Keratinocyte (primary cell): ENCODE results near the gene DDX52. TPM values are rescaled to one million over a fixed set of nuclear protein-coding genes. Genes with fewer than 3 reads are reported as not detected.
"Not testable (repeated sequence)": the region's sequence is repeated elsewhere in the genome, so short reads cannot be mapped to it uniquely, and the experiment has no call there.

Experiments
- DNase-seq: peaks from one replicate; pipeline ENCODE4 v3.0.0-alpha.2; 2011; ENCODE audit warnings: low read depth, missing footprints, low spot score
- FAIRE-seq: peaks from 2 replicates; lab custom pipeline; 2011; peaks lifted over from hg19 to GRCh38; lab: Jason Lieb, UNC
- H2AFZ ChIP-seq: 2 replicates; pipeline ENCODE4 v1.6.0; 2012; ENCODE audit warnings: low read length, control low read depth, inconsistent platforms; ENCODE audit not compliant: control insufficient read depth
- H3K27ac ChIP-seq: 2 replicates; pipeline ENCODE4 v1.5.1; 2011; ENCODE audit warnings: low read length; ENCODE audit not compliant: control insufficient read depth, insufficient read depth
- H3K27me3 ChIP-seq: 3 replicates; pipeline ENCODE4 v1.6.0; 2011; ENCODE audit warnings: low read length; ENCODE audit not compliant: control insufficient read depth, insufficient read depth; ENCODE audit errors: extremely low read depth
- H3K36me3 ChIP-seq, 2 experiments: 2 replicates in 1 of 2; 3 replicates in 1 of 2; pipeline ENCODE4 v1.5.1; 2011; ENCODE audit warnings: low read length in 2 of 2, mild to moderate bottlenecking in 1 of 2; ENCODE audit not compliant: control insufficient read depth in 2 of 2, insufficient read depth in 2 of 2; ENCODE audit errors: extremely low read depth in 1 of 2
- H3K4me1 ChIP-seq: 3 replicates; pipeline ENCODE4 v1.5.1; 2011; ENCODE audit warnings: low read length; ENCODE audit not compliant: control insufficient read depth, insufficient read depth; ENCODE audit errors: extremely low read depth
- H3K4me2 ChIP-seq: 3 replicates; pipeline ENCODE4 v1.6.0; 2011; ENCODE audit warnings: low read depth, low read length; ENCODE audit not compliant: control insufficient read depth, insufficient read depth; ENCODE audit errors: extremely low read depth
- H3K4me3 ChIP-seq, 3 experiments: fragments of 200-600 bp in 1 of 3; sonication (generic) in 1 of 3; 2 replicates in 2 of 3; 3 replicates in 1 of 3; pipeline ENCODE4 v1.5.1; 2011 to 2016; ENCODE audit warnings: low read length in 3 of 3, mild to moderate bottlenecking in 3 of 3, control low read depth in 2 of 3, inconsistent platforms in 1 of 3, low read depth in 1 of 3, mixed read lengths in 1 of 3, mixed run types in 1 of 3, moderate library complexity in 1 of 3; ENCODE audit not compliant: control insufficient read depth in 2 of 3, insufficient read depth in 2 of 3; ENCODE audit errors: extremely low read depth in 1 of 3
- H3K79me2 ChIP-seq: 2 replicates; pipeline ENCODE4 v1.6.0; 2012; ENCODE audit warnings: low read length; ENCODE audit not compliant: control insufficient read depth, insufficient read depth
- H3K9ac ChIP-seq: 3 replicates; pipeline ENCODE4 v1.6.0; 2011; ENCODE audit warnings: low read length; ENCODE audit not compliant: control insufficient read depth, insufficient read depth; ENCODE audit errors: extremely low read depth
- H3K9me1 ChIP-seq: 3 replicates; pipeline ENCODE4 v1.6.0; 2011; ENCODE audit warnings: low read length; ENCODE audit not compliant: control insufficient read depth, insufficient read depth; ENCODE audit errors: extremely low read depth
- H3K9me3 ChIP-seq: 2 replicates; pipeline ENCODE4 v1.5.1; 2012; ENCODE audit warnings: low read depth, low read length; ENCODE audit not compliant: control insufficient read depth
- H4K20me1 ChIP-seq: 3 replicates; pipeline ENCODE4 v1.6.0; 2011; ENCODE audit warnings: low read length; ENCODE audit not compliant: control insufficient read depth, insufficient read depth; ENCODE audit errors: extremely low read depth
- CTCF ChIP-seq, 3 experiments: IDR thresholded peaks in 1 of 3; conservative IDR thresholded peaks in 1 of 3; optimal IDR thresholded peaks in 1 of 3; 2 replicates in 2 of 3; 3 replicates in 1 of 3; pipeline versions ENCODE3 to v1.5.1; 2011; ENCODE audit warnings: low read length in 3 of 3, mild to moderate bottlenecking in 3 of 3, moderate library complexity in 2 of 3, control low read depth in 1 of 3, inconsistent platforms in 1 of 3; ENCODE audit not compliant: insufficient read depth in 2 of 3; ENCODE audit errors: extremely low read depth in 1 of 3
- EZH2 ChIP-seq: IDR thresholded peaks from one replicate; pipeline ENCODE4 v1.6.1; 2012; ENCODE audit warnings: inconsistent platforms, mild to moderate bottlenecking, low read length, moderate library complexity
- dilution Hi-C: fragments of 300-500 bp; cut with MboI; formaldehyde crosslinking; loops from one replicate; pipeline ENCODE4 v1.7.0; 2020; ENCODE audit warnings: low sequenced_read_pairs; ENCODE audit not compliant: extremely low pct_ligation_motif_present
- polyA plus RNA-seq, 5 experiments: library from polyadenylated mRNA; depleted of rRNA in 3 of 5; stranded (reverse) in 3 of 5; stranded (forward) in 1 of 5; unstranded in 1 of 5; fragments of >200 nt; gene quantifications; 1 replicate in 1 of 5; 2 replicates in 3 of 5; 3 replicates in 1 of 5; pipeline versions ENCODE4 v1.2.1 to v1.2.3, GENCODE V29; 2011 to 2012; ENCODE audit warnings: missing spikeins in 2 of 5, low read depth in 1 of 5, low replicate concordance in 1 of 5

Gene DDX52
- polyA plus RNA-seq, 1 donor (not counting 4 experiments of a cell fraction or from before 2014, with no cell fraction given) = 21.8 TPM

DNA sequence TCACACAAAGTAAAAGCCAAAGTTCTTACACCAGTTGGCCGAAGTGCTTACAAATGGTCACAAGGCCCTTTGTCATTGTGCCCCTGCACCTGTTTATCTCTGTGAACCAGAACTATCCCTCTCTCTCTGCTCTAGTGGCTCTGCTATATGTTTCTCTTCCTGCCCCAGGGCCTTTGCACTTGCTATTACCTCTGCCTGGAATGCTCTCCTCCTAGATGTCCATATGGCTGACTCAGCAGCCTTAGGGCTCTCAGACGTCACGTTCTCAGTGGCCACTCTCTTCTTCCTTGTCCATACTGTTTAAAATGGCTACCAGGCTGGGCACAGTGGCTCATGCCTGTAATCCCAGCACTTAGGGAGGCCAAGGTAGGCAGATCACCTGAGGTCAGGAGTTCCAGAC is 38.8 kb upstream of the DDX52 start:
- no peak for FAIRE-seq
- Histone ChIP-seq H3K79me2 (no peaks in the 10 kb centered on the region), H4K20me1 (no peaks in the 10 kb centered on the region), H3K36me3 (no peaks in the 10 kb centered on the region), H3K9me1 (no peaks in the 10 kb centered on the region), H3K27ac (no peak overlapping the region), H2AFZ (no peak overlapping the region), H3K9ac (no peak overlapping the region), H3K9me3 (no peaks in the 10 kb centered on the region), H3K4me1 (no peaks in the 10 kb centered on the region), H3K4me3 (no peak overlapping the region), H3K27me3 (peaks cover 19% of the 10 kb centered on the region), H3K4me2 (no peak overlapping the region)
- TF ChIP-seq CTCF (optimal IDR thresholded peaks at IDR 0.05 in 1 of 3, IDR thresholded peaks at IDR 0.05 in 1 of 3, conservative IDR thresholded peaks at IDR 0.05 in 1 of 3; ENCODE audit: extremely low read depth in 1 of 3, insufficient read depth in 2 of 3, low read length in 3 of 3) (no peak), EZH2 (no peak)
- no peak for DNase-seq
- dilution Hi-C loops = no loop called here

DNA sequence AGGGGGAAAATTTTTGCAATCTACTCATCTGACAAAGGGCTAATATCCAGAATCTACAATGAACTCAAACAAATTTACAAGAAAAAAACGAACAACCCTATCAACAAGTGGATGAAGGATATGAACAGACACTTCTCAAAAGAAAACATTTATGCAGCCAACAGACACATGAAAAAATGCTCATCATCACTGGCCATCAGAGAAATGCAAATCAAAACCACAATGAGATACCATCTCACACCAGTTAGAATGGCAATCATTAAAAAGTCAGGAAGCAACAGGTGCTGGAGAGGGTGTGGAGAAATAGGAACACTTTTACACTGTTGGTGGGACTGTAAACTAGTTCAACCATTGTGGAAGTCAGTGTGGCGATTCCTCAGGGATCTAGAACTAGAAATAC is 36.7 kb upstream of the DDX52 start:
- H3K9me1 ChIP-seq, H3K4me2 ChIP-seq, H3K79me2 ChIP-seq, H3K4me1 ChIP-seq, H3K27ac ChIP-seq, H3K4me3 ChIP-seq, H2AFZ ChIP-seq, dilution Hi-C loops, FAIRE-seq, DNase-seq, H3K9me3 ChIP-seq, H4K20me1 ChIP-seq, H3K9ac ChIP-seq, H3K36me3 ChIP-seq: not testable (repeated sequence)
- peaks cover 20% of the 10 kb centered on the region for H3K27me3 ChIP-seq

- Histone ChIP-seq H3K4me3 (no peak overlapping the region), H3K4me1 (no peaks in the 10 kb centered on the region), H4K20me1 (no peaks in the 10 kb centered on the region), H3K4me2 (no peak overlapping the region), H3K79me2 (no peaks in the 10 kb centered on the region), H3K9ac (no peak overlapping the region), H3K27ac (no peak overlapping the region), H3K9me1 (no peaks in the 10 kb centered on the region), H3K27me3 (peaks cover 15% of the 10 kb centered on the region), H3K9me3 (no peaks in the 10 kb centered on the region), H3K36me3 (no peaks in the 10 kb centered on the region), H2AFZ (no peak overlapping the region)
- FAIRE-seq (no peak), DNase-seq (no peak)
- TF ChIP-seq CTCF (optimal IDR thresholded peaks at IDR 0.05 in 1 of 3, IDR thresholded peaks at IDR 0.05 in 1 of 3, conservative IDR thresholded peaks at IDR 0.05 in 1 of 3; ENCODE audit: extremely low read depth in 1 of 3, insufficient read depth in 2 of 3, low read length in 3 of 3) = no peak
- no peak for TF ChIP-seq EZH2
- dilution Hi-C loops = no loop called here
Observed at GRCh38 chr17:37678036-37678435, 34.8 kb upstream of the DDX52 start.
